GM12892 (cell line): ENCODE results near the gene ENOX1.

Experiments
- POLR2A ChIP-seq: IDR thresholded peaks from 2 replicates; pipeline ENCODE4 v1.6.1; 2011; ENCODE audit warnings: low read depth, low read length, control low read depth
- TAF1 ChIP-seq: IDR thresholded peaks from 2 replicates; pipeline ENCODE4 v1.6.1; 2011; ENCODE audit warnings: low read depth, mild to moderate bottlenecking, control low read depth, low read length, borderline replicate concordance

GRCh38 chr13:43200307-43200706 lies 586.5 kb downstream of the ENOX1 start:
- TF ChIP-seq POLR2A (no peak), TAF1 (no peak)
